ENCODE results near the gene ZIK1. TPM values are rescaled to one million over a fixed set of nuclear protein-coding genes. Genes with fewer than 3 reads are reported as not detected.

The ZIK1 gene
- total RNA-seq, 1 experiment from 2014 or later: 6.9 TPM

DNA sequence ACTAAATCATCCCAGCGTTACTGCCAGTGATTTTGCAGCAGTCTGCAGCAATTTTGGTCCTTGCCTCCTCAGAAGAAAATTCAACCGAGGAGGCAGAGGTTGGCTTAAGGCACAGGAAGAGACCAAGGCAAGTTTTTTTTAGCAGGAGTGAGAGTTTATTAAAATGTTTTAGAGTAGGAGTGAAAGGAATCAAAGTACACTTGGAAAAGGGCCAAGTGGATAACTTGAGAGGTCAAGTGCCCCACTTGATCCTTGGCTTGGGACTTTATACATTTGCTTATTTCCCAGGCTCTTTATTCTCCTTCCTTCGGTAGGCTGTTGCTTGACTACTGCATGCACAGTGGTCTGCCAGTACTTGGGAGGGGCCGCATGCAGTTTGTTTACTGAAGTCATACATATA is 27.2 kb downstream of the ZIK1 start:
- DNase-seq (ENCODE audit: low spot score): no peak

DNA sequence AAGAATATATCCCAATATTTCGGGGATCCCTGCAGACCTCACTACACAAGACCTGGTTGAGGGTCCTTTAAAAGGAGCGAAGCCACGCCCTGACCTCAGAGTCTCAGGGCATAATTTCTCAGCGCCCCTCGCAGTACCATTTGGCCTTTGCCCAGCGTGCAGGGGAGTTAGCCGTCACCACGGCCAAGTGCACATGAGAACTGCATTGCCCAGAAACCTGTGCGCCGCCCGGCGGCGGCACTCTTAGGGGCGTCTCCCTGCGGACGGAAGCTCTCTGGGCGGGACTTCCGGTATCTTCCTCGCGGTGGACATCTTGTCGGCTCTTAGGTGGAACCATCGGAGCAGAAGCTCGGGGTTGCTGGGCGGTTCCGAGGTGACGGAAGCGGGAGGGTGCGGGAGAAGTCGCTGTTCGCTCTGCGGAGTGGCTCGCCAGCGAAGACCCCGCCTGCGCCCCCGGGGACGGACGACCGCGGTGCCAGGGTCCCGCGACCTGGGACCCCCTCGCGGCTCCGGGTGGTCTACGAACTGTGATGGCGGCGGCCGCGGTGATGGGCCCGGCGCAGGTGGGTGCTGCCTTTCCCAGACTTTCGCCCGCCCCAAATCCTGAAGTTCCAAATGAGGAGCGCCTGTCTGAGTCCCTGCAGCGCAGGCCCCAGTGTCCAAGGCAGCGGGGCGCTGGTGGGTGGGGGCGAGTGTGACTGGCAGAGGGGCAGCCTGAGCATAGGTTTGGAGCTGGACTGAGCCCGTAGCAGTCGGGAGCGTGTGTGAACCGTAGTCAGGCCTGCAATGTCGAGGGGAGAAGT is 30.2 kb downstream of the ZIK1 start, which contains the start of gene ZNF134:
Gene ZNF134, plus strand, starts transcription at position 302 of the 803 bp plus-strand sequence. CDS start 5,227 bp downstream, outside the sequence.
- peak; percentile 87 for DNase-seq (ENCODE audit: low spot score)

DNA sequence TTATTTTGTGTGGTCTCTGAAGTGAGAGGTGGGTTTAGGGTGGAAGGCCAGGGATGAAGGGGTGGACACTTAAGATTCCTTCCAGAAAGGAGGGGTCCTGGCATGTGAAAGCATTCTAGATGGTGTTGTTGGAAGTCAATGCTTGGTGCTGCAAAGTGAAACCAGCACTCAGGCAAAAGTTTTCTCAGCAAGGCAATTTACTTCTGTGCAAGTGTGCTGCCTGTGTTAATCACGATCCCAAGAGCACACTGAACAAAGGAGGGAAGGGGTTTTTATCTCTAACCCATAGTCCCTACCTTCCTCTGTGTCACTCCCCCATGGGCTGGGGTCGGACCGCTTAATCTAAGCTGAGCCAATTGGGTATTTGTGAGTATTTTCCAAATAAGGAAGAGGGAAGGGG is 31.4 kb downstream of the ZIK1 start:
- no peak for DNase-seq (ENCODE audit: low spot score)

DNA sequence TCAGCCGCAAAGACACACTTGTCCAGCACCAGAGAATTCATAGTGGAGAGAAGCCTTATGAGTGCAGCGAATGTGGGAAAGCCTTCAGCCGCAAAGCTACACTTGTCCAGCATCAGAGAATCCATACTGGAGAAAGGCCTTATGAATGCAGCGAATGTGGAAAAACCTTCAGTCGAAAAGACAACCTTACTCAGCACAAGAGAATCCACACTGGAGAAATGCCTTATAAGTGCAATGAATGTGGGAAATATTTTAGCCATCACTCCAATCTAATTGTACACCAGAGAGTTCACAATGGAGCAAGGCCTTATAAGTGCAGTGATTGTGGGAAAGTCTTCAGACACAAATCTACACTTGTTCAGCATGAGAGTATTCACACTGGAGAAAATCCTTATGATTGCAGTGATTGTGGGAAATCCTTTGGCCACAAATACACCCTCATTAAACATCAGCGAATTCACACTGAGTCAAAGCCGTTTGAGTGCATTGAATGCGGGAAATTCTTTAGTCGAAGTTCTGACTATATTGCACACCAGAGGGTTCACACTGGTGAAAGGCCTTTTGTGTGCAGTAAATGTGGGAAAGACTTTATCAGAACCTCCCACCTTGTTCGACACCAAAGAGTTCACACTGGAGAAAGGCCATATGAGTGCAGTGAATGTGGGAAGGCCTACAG is 36.9 kb downstream of the ZIK1 start:
- no peak for DNase-seq (ENCODE audit: low spot score)

DNA sequence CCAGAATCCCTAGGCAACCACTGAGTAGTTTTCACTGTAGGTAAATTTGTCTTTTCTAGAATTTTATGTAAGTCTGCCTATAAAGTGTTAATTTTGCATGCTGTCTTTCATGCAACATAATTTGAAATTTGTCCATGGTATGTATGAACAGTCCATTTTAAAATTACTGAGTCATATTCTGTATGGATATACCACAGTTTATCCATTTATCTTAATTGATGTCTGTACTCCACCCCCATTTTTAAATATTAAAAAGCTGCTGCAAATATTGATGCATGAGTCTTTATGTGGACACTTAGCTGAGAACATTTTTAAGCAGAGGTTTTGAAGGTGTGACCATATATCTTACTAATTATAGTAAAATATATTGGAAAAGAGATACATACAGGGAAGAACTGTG is 39.1 kb downstream of the ZIK1 start:
- DNase-seq (ENCODE audit: low spot score): no peak

DNA sequence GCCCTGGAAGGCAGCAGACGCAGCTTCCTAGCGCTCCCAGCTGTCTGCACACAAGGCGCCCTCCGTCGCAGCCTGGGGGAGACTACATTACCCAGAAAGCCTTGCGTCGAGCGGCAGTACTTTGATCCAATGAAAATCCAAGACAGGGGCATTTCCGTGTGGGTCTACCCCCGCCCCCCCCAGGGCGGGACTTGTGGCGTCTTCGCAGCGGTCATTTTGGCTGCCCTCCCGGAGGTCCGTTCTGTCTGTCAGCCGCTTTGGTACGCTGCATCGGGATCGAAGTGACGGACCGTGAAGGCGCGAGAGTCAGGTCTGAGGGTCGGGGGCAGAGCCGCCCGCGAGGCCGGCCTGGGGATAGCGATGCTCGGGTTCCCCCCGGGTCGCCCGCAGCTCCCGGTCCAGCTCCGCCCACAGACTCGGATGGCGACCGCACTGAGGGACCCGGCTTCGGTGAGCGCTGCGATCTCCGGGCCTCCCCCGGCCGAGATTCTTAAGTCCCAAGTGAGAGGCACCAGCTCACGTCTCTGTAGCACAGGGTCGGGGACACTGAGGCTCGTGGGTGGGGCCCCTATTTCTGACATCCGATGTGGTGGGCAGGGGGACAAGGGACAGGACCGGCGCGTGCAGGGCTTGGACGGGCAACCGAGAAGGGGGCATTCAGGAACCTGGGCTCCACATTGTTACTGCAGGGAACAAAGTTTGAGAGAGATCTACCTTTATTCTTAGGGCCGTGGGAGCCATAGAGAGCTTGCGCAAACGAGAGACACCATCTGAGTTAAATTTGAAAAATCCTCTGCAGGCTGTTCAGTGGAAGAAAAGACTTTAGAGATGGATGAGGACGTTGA is 49.3 kb downstream of the ZIK1 start, which contains the start of gene ZNF211:
Gene ZNF211, plus strand, starts transcription at position 182 of the 845 bp plus-strand sequence. Its CDS starts 179 bp downstream, at position 361.
- DNase-seq (ENCODE audit: low spot score): peak; percentile 93

DNA sequence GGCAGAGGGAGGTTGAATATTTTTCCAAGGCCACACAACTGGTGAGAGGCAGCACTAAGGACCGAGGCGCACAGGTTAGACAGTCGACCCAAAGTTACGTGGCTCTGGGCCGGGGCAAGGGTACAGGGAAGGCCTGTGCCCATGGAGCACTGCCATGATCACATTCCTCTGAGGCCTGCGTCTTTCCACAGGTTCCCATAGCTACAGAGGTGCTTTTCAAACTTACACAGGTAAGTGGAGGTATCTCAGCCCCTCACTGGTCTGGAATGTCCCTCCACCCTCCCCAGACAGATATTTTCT is 49.8 kb downstream of the ZIK1 start:
- DNase-seq (ENCODE audit: low spot score): no peak

DNA sequence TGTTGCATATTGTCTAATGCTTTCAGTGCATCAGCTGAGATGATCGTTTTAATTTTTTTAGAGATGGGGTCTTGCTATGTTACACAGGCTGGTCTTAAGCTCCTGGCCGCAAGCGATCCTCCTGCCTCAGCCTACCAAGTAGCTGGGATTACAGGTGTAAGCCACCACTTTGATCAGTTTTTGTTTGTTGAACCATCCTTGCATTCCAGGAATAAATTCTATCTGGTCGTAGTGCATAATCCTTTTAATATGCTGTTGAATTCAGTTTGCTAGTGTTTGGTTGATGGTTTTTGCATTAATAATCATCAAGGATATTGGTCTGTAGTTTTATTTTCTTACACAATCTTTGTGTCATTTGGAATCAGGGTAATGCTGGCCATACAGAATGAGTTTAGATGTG is 53.4 kb downstream of the ZIK1 start:
- no peak for DNase-seq (ENCODE audit: low spot score)

DNA sequence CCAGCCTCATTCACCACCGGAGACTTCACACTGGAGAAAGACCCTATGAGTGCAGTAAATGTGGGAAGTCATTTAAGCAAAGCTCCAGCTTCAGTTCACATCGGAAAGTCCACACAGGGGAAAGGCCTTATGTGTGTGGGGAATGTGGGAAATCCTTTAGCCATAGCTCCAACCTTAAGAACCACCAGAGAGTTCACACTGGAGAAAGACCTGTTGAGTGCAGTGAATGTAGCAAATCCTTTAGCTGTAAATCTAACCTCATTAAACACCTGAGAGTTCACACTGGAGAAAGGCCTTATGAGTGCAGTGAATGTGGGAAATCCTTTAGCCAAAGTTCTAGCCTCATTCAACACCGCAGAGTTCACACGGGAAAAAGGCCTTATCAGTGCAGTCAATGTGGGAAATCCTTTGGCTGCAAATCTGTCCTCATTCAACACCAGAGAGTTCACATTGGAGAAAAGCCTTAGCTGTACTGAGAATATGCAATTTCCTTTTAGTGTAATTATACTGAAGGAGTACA is 57.8 kb downstream of the ZIK1 start:
- no peak for DNase-seq (ENCODE audit: low spot score)

DNA sequence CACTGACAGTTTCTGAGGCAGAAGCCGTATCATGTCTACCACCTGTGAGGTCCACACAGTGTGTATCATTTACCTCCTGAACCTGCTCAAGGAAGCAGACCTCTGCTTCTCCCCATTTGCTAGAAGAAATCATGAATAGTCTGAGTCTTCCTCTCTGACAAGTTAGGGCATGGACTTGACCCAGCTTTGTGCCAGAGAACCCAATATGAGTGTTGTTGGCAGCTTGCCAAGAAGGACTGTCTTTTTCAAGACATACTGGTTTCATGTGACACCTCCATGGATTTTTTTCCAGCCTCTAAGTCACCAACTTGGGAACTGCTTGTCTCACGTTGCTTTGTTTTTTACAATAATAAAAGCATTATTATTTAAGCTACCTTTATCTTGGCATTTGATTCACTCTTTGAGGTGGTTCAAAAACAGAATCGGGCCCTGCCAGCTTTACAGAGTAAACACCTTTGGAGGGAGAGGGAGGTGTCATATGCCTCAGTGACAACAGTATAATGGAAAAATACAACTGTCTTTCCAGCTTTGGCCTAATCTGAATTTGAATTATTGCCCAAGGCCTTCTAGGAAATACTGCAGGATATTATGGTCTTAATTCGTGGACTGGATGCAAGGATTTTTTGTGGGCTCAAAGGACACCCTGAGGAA is 58.6 kb downstream of the ZIK1 start:
- DNase-seq (ENCODE audit: low spot score): no peak

Other genes with a start within 250 kb of the ZIK1 start
- 9.4 and 11.4 TPM in 2 replicates for gene ZNF304, start 232.9 kb upstream of the ZIK1 start, total RNA-seq (2014; rRNA removed; shearing (Covaris generic))
- gene TRAPPC2B, start 220.6 kb upstream of the ZIK1 start, total RNA-seq (2014; rRNA removed; shearing (Covaris generic)): 38.7 and 39.0 TPM in 2 replicates
- 1.8 and 3.6 TPM in 2 replicates for gene ZNF547, start 220.6 kb upstream of the ZIK1 start, total RNA-seq (2014; rRNA removed; shearing (Covaris generic))
- 15.0 and 20.7 TPM in 2 replicates for gene ZNF548, start 194.3 kb upstream of the ZIK1 start, total RNA-seq (2014; rRNA removed; shearing (Covaris generic))
- gene ZNF17, start 173.0 kb upstream of the ZIK1 start, total RNA-seq (2014; rRNA removed; shearing (Covaris generic)): 3.1 and 4.5 TPM in 2 replicates
- gene ZNF749, start 148.8 kb upstream of the ZIK1 start, total RNA-seq (2014; rRNA removed; shearing (Covaris generic)): 9.8 and 17.1 TPM in 2 replicates
- 0.10 and 0.17 TPM in 2 replicates for gene VN1R1, start 127.0 kb upstream of the ZIK1 start, total RNA-seq (2014; rRNA removed; shearing (Covaris generic))
- 17.8 and 24.0 TPM in 2 replicates for gene ZNF772, start 106.6 kb upstream of the ZIK1 start, total RNA-seq (2014; rRNA removed; shearing (Covaris generic))
- gene ZNF419, start 96.4 kb upstream of the ZIK1 start, total RNA-seq (2014; rRNA removed; shearing (Covaris generic)): 12.4 and 18.0 TPM in 2 replicates
- gene ZNF773, start 84.2 kb upstream of the ZIK1 start, total RNA-seq (2014; rRNA removed; shearing (Covaris generic)): 15.2 and 22.6 TPM in 2 replicates
- 3.0 and 5.5 TPM in 2 replicates for gene ZNF549, start 56.8 kb upstream of the ZIK1 start, total RNA-seq (2014; rRNA removed; shearing (Covaris generic))
- 4.7 and 5.0 TPM in 2 replicates for gene ZNF550, start 24.3 kb upstream of the ZIK1 start, total RNA-seq (2014; rRNA removed; shearing (Covaris generic))
- 3.9 and 7.3 TPM in 2 replicates for gene ZNF416, start 5.2 kb upstream of the ZIK1 start, total RNA-seq (2014; rRNA removed; shearing (Covaris generic))
- 9.1 and 11.9 TPM in 2 replicates for gene ZNF530, start 15.7 kb downstream of the ZIK1 start, total RNA-seq (2014; rRNA removed; shearing (Covaris generic))
- gene ZNF134, start 30.1 kb downstream of the ZIK1 start, total RNA-seq (2014; rRNA removed; shearing (Covaris generic)): 16.8 and 26.1 TPM in 2 replicates
- 9.7 and 10.7 TPM in 2 replicates for gene ZNF211, start 49.0 kb downstream of the ZIK1 start, total RNA-seq (2014; rRNA removed; shearing (Covaris generic))
- gene ZSCAN4, start 84.8 kb downstream of the ZIK1 start, total RNA-seq (2014; rRNA removed; shearing (Covaris generic)): not detected in 2 replicates
- 15.2 and 17.6 TPM in 2 replicates for gene ZNF551, start 97.8 kb downstream of the ZIK1 start, total RNA-seq (2014; rRNA removed; shearing (Covaris generic))
- gene ZNF154, start 125.1 kb downstream of the ZIK1 start, total RNA-seq (2014; rRNA removed; shearing (Covaris generic)): not detected in 2 replicates
- gene ZNF671, start 143.5 kb downstream of the ZIK1 start, total RNA-seq (2014; rRNA removed; shearing (Covaris generic)): 0.41 and 0.74 TPM in 2 replicates
- gene ZNF776, start 162.7 kb downstream of the ZIK1 start, total RNA-seq (2014; rRNA removed; shearing (Covaris generic)): 10.7 and 23.8 TPM in 2 replicates
- 12.7 and 19.3 TPM in 2 replicates for gene ZNF586, start 185.5 kb downstream of the ZIK1 start, total RNA-seq (2014; rRNA removed; shearing (Covaris generic))
- gene ZNF552, start 230.8 kb downstream of the ZIK1 start, total RNA-seq (2014; rRNA removed; shearing (Covaris generic)): 3.9 and 4.3 TPM in 2 replicates
- gene ZNF587B, start 246.2 kb downstream of the ZIK1 start, total RNA-seq (2014; rRNA removed; shearing (Covaris generic)): 7.4 and 11.9 TPM in 2 replicates